ENCODE measurements around the gene TCP11. TPM values are rescaled to one million over a fixed set of nuclear protein-coding genes. Genes with fewer than 3 reads are reported as not detected.
"Not testable (repeated sequence)": the region's sequence is repeated elsewhere in the genome, so short reads cannot be mapped to it uniquely, and the experiment has no call there.

TCP11 gene
- total and polyA plus RNA-seq, 4 donors, result 0.05 to 0.19 TPM; not detected in 2

DNA sequence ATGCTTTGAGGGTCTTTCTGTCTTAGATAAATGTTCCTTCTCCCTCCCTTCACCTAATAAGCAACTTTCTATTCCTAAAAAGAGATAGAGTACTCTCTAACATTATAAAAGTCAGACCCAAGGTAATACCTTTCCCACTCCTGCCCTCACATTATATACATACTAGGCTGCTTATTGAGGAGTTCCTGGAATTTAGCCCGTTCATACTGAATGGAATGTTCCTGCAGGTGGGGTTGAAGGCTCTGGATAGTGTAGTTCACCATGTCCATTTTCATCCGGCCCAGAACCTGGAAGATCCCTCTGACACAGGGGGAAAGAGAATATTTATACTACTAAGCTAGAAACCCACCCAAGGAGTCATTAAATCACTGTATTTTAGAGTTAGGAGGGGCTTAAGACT is 20.4 kb downstream of the TCP11 start:
- 90% methylated on average over 2 of the region's 2 CpGs for WGBS
- H3K36me3 ChIP-seq (ENCODE audit: control insufficient read depth in 4 of 4, insufficient read depth in 3 of 4, low read depth in 1 of 4, low read length in 3 of 4), result no peaks in the 10 kb centered on the region
- no peak for TF ChIP-seq FOXA2 (IDR thresholded peaks at IDR 0.05)
- TF ChIP-seq, protein P1, sequence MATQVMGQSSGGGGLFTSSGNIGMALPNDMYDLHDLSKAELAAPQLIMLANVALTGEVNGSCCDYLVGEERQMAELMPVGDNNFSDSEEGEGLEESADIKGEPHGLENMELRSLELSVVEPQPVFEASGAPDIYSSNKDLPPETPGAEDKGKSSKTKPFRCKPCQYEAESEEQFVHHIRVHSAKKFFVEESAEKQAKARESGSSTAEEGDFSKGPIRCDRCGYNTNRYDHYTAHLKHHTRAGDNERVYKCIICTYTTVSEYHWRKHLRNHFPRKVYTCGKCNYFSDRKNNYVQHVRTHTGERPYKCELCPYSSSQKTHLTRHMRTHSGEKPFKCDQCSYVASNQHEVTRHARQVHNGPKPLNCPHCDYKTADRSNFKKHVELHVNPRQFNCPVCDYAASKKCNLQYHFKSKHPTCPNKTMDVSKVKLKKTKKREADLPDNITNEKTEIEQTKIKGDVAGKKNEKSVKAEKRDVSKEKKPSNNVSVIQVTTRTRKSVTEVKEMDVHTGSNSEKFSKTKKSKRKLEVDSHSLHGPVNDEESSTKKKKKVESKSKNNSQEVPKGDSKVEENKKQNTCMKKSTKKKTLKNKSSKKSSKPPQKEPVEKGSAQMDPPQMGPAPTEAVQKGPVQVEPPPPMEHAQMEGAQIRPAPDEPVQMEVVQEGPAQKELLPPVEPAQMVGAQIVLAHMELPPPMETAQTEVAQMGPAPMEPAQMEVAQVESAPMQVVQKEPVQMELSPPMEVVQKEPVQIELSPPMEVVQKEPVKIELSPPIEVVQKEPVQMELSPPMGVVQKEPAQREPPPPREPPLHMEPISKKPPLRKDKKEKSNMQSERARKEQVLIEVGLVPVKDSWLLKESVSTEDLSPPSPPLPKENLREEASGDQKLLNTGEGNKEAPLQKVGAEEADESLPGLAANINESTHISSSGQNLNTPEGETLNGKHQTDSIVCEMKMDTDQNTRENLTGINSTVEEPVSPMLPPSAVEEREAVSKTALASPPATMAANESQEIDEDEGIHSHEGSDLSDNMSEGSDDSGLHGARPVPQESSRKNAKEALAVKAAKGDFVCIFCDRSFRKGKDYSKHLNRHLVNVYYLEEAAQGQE (IDR thresholded peaks at IDR 0.05), result no peak
- TF ChIP-seq EGR1 (IDR thresholded peaks at IDR 0.05; ENCODE audit: low read depth in 2 of 2), result no peak
- no peak for TF ChIP-seq JUND (IDR thresholded peaks at IDR 0.05)
- TF ChIP-seq FOXA1 (IDR thresholded peaks at IDR 0.05), result no peak
- TF ChIP-seq TAF1 (conservative IDR thresholded peaks at IDR 0.05), result no peak
- no peak for TF ChIP-seq YY1 (IDR thresholded peaks at IDR 0.05)
- TF ChIP-seq GABPA (IDR thresholded peaks at IDR 0.05 in 1 of 2, conservative IDR thresholded peaks at IDR 0.05 in 1 of 2), result no peak
- TF ChIP-seq RXRA (IDR thresholded peaks at IDR 0.05), result no peak
- TF ChIP-seq, protein P2, sequence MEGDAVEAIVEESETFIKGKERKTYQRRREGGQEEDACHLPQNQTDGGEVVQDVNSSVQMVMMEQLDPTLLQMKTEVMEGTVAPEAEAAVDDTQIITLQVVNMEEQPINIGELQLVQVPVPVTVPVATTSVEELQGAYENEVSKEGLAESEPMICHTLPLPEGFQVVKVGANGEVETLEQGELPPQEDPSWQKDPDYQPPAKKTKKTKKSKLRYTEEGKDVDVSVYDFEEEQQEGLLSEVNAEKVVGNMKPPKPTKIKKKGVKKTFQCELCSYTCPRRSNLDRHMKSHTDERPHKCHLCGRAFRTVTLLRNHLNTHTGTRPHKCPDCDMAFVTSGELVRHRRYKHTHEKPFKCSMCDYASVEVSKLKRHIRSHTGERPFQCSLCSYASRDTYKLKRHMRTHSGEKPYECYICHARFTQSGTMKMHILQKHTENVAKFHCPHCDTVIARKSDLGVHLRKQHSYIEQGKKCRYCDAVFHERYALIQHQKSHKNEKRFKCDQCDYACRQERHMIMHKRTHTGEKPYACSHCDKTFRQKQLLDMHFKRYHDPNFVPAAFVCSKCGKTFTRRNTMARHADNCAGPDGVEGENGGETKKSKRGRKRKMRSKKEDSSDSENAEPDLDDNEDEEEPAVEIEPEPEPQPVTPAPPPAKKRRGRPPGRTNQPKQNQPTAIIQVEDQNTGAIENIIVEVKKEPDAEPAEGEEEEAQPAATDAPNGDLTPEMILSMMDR (IDR thresholded peaks at IDR 0.05; ENCODE audit: low read depth, low read length, missing input control), result no peak
- no peak for TF ChIP-seq SP1 (IDR thresholded peaks at IDR 0.05)
- no peak for TF ChIP-seq RAD21 (IDR thresholded peaks at IDR 0.05)
- TF ChIP-seq, protein P3, sequence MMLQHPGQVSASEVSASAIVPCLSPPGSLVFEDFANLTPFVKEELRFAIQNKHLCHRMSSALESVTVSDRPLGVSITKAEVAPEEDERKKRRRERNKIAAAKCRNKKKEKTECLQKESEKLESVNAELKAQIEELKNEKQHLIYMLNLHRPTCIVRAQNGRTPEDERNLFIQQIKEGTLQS (IDR thresholded peaks at IDR 0.05), result no peak
- TF ChIP-seq, protein P4, sequence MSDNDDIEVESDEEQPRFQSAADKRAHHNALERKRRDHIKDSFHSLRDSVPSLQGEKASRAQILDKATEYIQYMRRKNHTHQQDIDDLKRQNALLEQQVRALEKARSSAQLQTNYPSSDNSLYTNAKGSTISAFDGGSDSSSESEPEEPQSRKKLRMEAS (IDR thresholded peaks at IDR 0.05), result no peak

DNA sequence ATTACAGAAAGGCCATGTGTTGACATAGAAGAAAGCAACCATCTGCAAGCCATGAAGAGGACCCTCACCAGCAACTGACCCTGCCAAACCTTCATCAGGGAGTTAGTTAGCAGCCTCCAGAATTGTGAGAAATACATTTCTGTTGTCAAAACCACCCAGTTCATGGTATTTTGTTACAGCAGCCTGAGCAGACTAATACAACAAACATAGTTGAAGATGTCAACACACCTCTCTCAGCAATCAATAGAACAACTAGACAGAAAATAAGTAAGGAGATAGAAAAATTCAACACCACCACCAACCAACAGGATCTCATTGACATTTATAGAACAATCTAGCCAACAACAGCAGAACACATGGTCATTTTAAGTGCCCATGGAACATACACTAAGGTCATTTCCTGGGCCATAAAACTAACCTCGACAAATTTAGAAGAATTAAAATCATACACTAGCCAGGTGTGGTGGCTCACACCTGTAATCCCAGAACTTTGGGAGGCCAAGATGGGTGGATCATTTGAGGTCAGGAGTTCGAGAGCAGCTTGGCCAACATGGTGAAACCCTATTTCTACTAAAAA is 32.7 kb downstream of the TCP11 start:
- H3K9me3 ChIP-seq (ENCODE audit: control insufficient read depth in 4 of 4, low read length in 3 of 4), result no peaks in the 10 kb centered on the region
- no peak overlapping the region for H3K9ac ChIP-seq (ENCODE audit: low read depth in 1 of 2, low read length in 2 of 2)
- H3K4me3 ChIP-seq (ENCODE audit: low read depth in 1 of 3, low read length in 3 of 3), result no peak overlapping the region
- no peak overlapping the region for H3K27ac ChIP-seq (ENCODE audit: low read depth in 1 of 2, low read length in 2 of 2)
- 93% methylated on average over 2 of the region's 2 CpGs for WGBS
- H3K27me3 ChIP-seq (ENCODE audit: control insufficient read depth in 4 of 4, insufficient read depth in 4 of 4, low read length in 3 of 4), result no peaks in the 10 kb centered on the region
- no peaks in the 10 kb centered on the region for H3K36me3 ChIP-seq (ENCODE audit: control insufficient read depth in 4 of 4, insufficient read depth in 3 of 4, low read depth in 1 of 4, low read length in 3 of 4)
- DNase-seq (ENCODE audit: low spot score), result no peak
- TF ChIP-seq, protein P1 (IDR thresholded peaks at IDR 0.05), result no peak
- TF ChIP-seq FOXA2 (IDR thresholded peaks at IDR 0.05) (no peak), HNF4G (IDR thresholded peaks at IDR 0.05) (no peak)
- TF ChIP-seq, protein P4 (IDR thresholded peaks at IDR 0.05), result no peak
- no peaks in the 10 kb centered on the region for H3K4me1 ChIP-seq (ENCODE audit: control insufficient read depth in 4 of 4, insufficient read depth in 4 of 4, low read length in 3 of 4)

More for the DNA sequence above, 20.4 kb downstream of the TCP11 start:
- Histone ChIP-seq H3K9me3 (ENCODE audit: control insufficient read depth in 4 of 4, low read length in 3 of 4) (no peaks in the 10 kb centered on the region), H3K27ac (ENCODE audit: low read depth in 1 of 2, low read length in 2 of 2) (no peak overlapping the region), H3K4me3 (ENCODE audit: low read depth in 1 of 3, low read length in 3 of 3) (no peak overlapping the region), H3K4me1 (ENCODE audit: control insufficient read depth in 4 of 4, insufficient read depth in 4 of 4, low read length in 3 of 4) (no peaks in the 10 kb centered on the region), H3K27me3 (ENCODE audit: control insufficient read depth in 4 of 4, insufficient read depth in 4 of 4, low read length in 3 of 4) (no peaks in the 10 kb centered on the region), H3K9ac (ENCODE audit: low read depth in 1 of 2, low read length in 2 of 2) (no peak overlapping the region)
- DNase-seq (ENCODE audit: low spot score), result no peak

DNA sequence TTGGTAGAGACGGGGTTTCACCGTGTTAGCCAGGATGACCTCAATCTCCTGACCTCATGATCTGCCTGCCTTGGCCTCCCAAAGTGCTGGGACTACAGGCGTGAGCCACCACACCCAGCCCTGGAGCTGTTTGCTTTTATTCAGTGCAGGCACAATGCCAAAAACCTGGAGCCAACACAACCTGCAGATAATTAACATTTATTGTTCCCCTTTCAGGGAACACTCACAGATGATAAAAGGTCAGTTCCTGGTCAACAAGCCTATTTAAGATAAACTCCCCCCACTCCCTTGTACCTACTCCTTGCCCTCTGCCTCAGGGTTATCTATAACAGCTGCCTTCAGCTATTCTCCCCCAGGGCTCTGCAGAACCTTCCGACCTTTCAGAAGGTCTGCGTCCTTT is 33.4 kb downstream of the TCP11 start:
- H3K27me3 ChIP-seq (ENCODE audit: control insufficient read depth in 4 of 4, insufficient read depth in 4 of 4, low read length in 3 of 4); H3K4me3 ChIP-seq (ENCODE audit: low read depth in 1 of 3, low read length in 3 of 3); DNase-seq (ENCODE audit: low spot score); H3K9ac ChIP-seq (ENCODE audit: low read depth in 1 of 2, low read length in 2 of 2); H3K36me3 ChIP-seq (ENCODE audit: control insufficient read depth in 4 of 4, insufficient read depth in 3 of 4, low read depth in 1 of 4, low read length in 3 of 4); H3K27ac ChIP-seq (ENCODE audit: low read depth in 1 of 2, low read length in 2 of 2); H3K4me1 ChIP-seq (ENCODE audit: control insufficient read depth in 4 of 4, insufficient read depth in 4 of 4, low read length in 3 of 4); H3K9me3 ChIP-seq (ENCODE audit: control insufficient read depth in 4 of 4, low read length in 3 of 4): not testable (repeated sequence)
- WGBS, result 64% methylated on average over 5 of the region's 5 CpGs
